ENCODE results near the gene ADCY2. TPM values are rescaled to one million over a fixed set of nuclear protein-coding genes. Genes with fewer than 3 reads are reported as not detected.

Gene ADCY2
- total RNA-seq, 2 donors from 2014 or later: 5.2 to 17.7 TPM

GRCh38 chr5:7679663-7680062 lies 283.7 kb downstream of the ADCY2 start:
- DNase-seq (ENCODE audit: low spot score): no peak
- Histone ChIP-seq H3K27ac (no peak overlapping the region), H3K36me3 (no peaks in the 10 kb centered on the region), H3K4me3 (no peak overlapping the region), H3K4me1 (replicated peaks) (no peaks in the 10 kb centered on the region), H3K9me3 (no peaks in the 10 kb centered on the region), H3K27me3 (replicated peaks; ENCODE audit: insufficient read depth) (no peaks in the 10 kb centered on the region)
- 94% methylated on average over 4 of the region's 4 CpGs for WGBS
- TF ChIP-seq POLR2AphosphoS5 (IDR thresholded peaks at IDR 0.05) (no peak), POLR2A (IDR thresholded peaks at IDR 0.05) (no peak)
- TF ChIP-seq, protein P1, sequence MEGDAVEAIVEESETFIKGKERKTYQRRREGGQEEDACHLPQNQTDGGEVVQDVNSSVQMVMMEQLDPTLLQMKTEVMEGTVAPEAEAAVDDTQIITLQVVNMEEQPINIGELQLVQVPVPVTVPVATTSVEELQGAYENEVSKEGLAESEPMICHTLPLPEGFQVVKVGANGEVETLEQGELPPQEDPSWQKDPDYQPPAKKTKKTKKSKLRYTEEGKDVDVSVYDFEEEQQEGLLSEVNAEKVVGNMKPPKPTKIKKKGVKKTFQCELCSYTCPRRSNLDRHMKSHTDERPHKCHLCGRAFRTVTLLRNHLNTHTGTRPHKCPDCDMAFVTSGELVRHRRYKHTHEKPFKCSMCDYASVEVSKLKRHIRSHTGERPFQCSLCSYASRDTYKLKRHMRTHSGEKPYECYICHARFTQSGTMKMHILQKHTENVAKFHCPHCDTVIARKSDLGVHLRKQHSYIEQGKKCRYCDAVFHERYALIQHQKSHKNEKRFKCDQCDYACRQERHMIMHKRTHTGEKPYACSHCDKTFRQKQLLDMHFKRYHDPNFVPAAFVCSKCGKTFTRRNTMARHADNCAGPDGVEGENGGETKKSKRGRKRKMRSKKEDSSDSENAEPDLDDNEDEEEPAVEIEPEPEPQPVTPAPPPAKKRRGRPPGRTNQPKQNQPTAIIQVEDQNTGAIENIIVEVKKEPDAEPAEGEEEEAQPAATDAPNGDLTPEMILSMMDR (IDR thresholded peaks at IDR 0.05): no peak
- intact Hi-C loops (cut with DNase I): no loop called here

DNA sequence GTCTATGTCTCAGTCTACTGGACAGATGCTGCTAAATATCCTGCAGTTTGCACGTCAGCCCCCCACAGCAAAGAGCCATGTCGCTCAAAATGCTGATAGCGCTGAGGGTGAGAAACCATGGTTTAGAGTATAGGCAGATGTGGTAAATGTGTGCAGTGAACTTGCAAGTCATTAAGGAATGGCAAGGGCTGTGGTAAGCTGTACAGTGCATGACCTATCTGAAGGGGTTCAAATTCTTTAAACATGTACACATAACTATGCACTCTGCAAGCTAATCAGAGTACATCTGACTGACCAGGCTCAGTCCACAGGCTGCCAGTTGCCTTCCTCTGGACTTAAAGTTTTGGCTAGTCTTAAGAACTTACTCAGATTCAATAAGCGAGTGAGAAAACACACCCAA lies 284.3 kb downstream of the ADCY2 start:
- no peaks in the 10 kb centered on the region for H3K9me3 ChIP-seq
- intact Hi-C loops (cut with DNase I): no loop called here
- no peaks in the 10 kb centered on the region for H3K4me1 ChIP-seq (replicated peaks)
- no peak overlapping the region for H3K4me3 ChIP-seq
- no peaks in the 10 kb centered on the region for H3K36me3 ChIP-seq
- WGBS: 94% methylated on average over 4 of the region's 4 CpGs
- H3K27ac ChIP-seq: no peak overlapping the region
- DNase-seq (ENCODE audit: low spot score): no peak
- TF ChIP-seq, protein P1 (IDR thresholded peaks at IDR 0.05): no peak
- TF ChIP-seq POLR2A (IDR thresholded peaks at IDR 0.05) (no peak), POLR2AphosphoS5 (IDR thresholded peaks at IDR 0.05) (no peak)
- H3K27me3 ChIP-seq (replicated peaks; ENCODE audit: insufficient read depth): no peaks in the 10 kb centered on the region

DNA sequence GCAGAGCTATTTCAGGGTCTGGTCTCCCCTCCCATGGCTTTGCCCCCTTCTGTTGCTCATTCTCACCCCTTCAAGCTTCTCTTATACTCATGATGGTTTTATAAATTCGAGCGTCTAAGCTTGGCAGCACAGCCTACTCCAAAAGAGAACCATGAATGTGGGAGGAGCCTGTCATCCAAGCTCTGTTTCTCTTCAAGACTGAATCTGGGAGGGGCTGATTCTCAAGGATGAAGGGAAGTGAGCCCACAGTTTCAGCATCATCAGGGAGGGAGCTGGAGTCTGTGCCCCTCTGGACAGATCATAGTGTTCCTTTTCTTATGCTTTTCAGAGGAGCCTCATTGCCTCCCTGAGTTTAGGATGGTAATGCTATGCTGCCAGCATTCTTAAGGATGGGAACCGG lies 286.4 kb downstream of the ADCY2 start:
- Histone ChIP-seq H3K27ac (no peak overlapping the region), H3K27me3 (replicated peaks; ENCODE audit: insufficient read depth) (no peaks in the 10 kb centered on the region), H3K4me1 (replicated peaks) (no peaks in the 10 kb centered on the region), H3K4me3 (no peak overlapping the region), H3K36me3 (no peaks in the 10 kb centered on the region), H3K9me3 (no peaks in the 10 kb centered on the region)
- DNase-seq (ENCODE audit: low spot score): no peak
- intact Hi-C loops (cut with DNase I): no loop called here
- 79% methylated on average over 3 of the region's 3 CpGs for WGBS
- TF ChIP-seq POLR2AphosphoS5 (IDR thresholded peaks at IDR 0.05): no peak

- TF ChIP-seq, protein P1 (IDR thresholded peaks at IDR 0.05): no peak
- TF ChIP-seq POLR2AphosphoS5 (IDR thresholded peaks at IDR 0.05): no peak
- no peak for TF ChIP-seq POLR2A (IDR thresholded peaks at IDR 0.05)
- Histone ChIP-seq H3K9me3 (no peaks in the 10 kb centered on the region), H3K27me3 (replicated peaks; ENCODE audit: insufficient read depth) (no peaks in the 10 kb centered on the region), H3K4me3 (no peak overlapping the region), H3K27ac (no peak overlapping the region), H3K4me1 (replicated peaks) (no peaks in the 10 kb centered on the region), H3K36me3 (no peaks in the 10 kb centered on the region)
- 80% methylated on average over 3 of the region's 3 CpGs for WGBS
- intact Hi-C loops (cut with DNase I): no loop called here
- no peak for DNase-seq (ENCODE audit: low spot score)
Observed at GRCh38 chr5:7683753-7684152, 287.8 kb downstream of the ADCY2 start.

DNA sequence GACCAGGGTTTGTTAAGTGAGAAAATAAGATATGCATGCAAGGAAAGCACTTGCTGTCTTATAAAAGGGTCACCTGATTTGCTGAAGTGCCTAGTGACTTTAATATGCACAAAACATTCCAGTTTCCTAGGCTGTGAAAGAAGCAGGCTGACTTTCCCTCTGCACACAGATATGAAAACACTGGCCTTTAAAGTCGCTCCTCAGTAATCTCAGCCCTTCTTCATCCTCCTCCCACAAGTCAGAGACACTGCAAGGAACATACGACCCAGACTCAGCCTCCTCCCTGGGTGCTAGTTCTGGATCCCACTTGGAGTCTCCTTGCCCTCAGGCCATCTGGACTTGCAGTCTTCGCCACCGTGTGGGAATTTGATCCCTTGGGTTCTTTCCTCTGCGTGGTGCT lies 288.9 kb downstream of the ADCY2 start:
- H3K27me3 ChIP-seq (replicated peaks; ENCODE audit: insufficient read depth): no peaks in the 10 kb centered on the region
- no peaks in the 10 kb centered on the region for H3K9me3 ChIP-seq
- H3K4me3 ChIP-seq: no peak overlapping the region
- 95% methylated on average over 5 of the region's 5 CpGs for WGBS
- TF ChIP-seq POLR2A (IDR thresholded peaks at IDR 0.05) (no peak), POLR2AphosphoS5 (IDR thresholded peaks at IDR 0.05) (no peak)
- TF ChIP-seq, protein P1 (IDR thresholded peaks at IDR 0.05): no peak
- no peak for DNase-seq (ENCODE audit: low spot score)
- no peaks in the 10 kb centered on the region for H3K4me1 ChIP-seq (replicated peaks)
- H3K36me3 ChIP-seq: no peaks in the 10 kb centered on the region
- H3K27ac ChIP-seq: no peak overlapping the region
- intact Hi-C loops (cut with DNase I): no loop called here

Measured in prostate gland (tissue), 2 donors.